PFSK-1 (cell line): ENCODE measurements around the gene CFAP61.

Experiments
- FOXP2 ChIP-seq: optimal IDR thresholded peaks from 2 replicates; pipeline ENCODE3; 2011; ENCODE audit warnings: borderline replicate concordance, control low read depth, inconsistent platforms; ENCODE audit not compliant: insufficient read depth; ENCODE audit errors: extremely low read length, extremely low read depth
- POLR2AphosphoS5 ChIP-seq: IDR thresholded peaks from 2 replicates; pipeline ENCODE4 v1.6.1; 2012; ENCODE audit warnings: low read depth, mild to moderate bottlenecking, control low read depth, low read length, moderate library complexity
- SIN3A ChIP-seq: IDR thresholded peaks from 2 replicates; pipeline ENCODE4 v1.6.1; 2012; ENCODE audit warnings: mild to moderate bottlenecking, low read length, moderate library complexity, borderline replicate concordance; ENCODE audit not compliant: insufficient read depth
- TAF1 ChIP-seq: IDR thresholded peaks from 2 replicates; pipeline ENCODE4 v1.6.1; 2012; ENCODE audit warnings: low read length, control low read depth, borderline replicate concordance; ENCODE audit not compliant: insufficient read depth
- TF ChIP-seq, protein P1 (sequence below), 2 experiments: IDR thresholded peaks; 2 replicates each; pipeline versions ENCODE4 v1.6.1 to v1.8.0; 2011 to 2012; ENCODE audit warnings: low read depth in 2 of 2, low read length in 2 of 2, control low read depth in 1 of 2, inconsistent platforms in 1 of 2, mild to moderate bottlenecking in 1 of 2, moderate library complexity in 1 of 2; ENCODE audit not compliant: insufficient read depth in 1 of 2

The CFAP61 gene

DNA sequence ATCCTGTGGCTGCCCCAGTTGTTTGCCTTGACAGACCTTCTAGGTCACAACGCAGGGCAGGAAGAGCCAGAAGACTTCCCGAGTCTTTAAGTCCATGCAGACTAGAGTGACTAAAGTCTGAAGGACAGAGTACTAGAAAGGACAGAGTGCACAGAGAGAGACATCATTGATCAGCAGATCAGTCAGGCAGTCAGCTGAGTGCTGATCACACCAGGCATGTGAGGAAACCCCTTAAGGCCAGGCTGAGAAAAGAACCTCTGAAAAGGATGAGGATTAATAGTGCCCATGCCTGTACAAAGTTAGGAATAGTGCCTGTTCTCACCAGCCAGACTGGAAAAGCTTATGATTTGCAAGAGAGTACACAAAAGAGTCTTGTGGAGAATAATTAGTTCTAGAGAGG, 91.3 kb downstream of the CFAP61 start:
- TF ChIP-seq SIN3A: no peak
- TF ChIP-seq FOXP2: no peak
- TF ChIP-seq, protein P1, sequence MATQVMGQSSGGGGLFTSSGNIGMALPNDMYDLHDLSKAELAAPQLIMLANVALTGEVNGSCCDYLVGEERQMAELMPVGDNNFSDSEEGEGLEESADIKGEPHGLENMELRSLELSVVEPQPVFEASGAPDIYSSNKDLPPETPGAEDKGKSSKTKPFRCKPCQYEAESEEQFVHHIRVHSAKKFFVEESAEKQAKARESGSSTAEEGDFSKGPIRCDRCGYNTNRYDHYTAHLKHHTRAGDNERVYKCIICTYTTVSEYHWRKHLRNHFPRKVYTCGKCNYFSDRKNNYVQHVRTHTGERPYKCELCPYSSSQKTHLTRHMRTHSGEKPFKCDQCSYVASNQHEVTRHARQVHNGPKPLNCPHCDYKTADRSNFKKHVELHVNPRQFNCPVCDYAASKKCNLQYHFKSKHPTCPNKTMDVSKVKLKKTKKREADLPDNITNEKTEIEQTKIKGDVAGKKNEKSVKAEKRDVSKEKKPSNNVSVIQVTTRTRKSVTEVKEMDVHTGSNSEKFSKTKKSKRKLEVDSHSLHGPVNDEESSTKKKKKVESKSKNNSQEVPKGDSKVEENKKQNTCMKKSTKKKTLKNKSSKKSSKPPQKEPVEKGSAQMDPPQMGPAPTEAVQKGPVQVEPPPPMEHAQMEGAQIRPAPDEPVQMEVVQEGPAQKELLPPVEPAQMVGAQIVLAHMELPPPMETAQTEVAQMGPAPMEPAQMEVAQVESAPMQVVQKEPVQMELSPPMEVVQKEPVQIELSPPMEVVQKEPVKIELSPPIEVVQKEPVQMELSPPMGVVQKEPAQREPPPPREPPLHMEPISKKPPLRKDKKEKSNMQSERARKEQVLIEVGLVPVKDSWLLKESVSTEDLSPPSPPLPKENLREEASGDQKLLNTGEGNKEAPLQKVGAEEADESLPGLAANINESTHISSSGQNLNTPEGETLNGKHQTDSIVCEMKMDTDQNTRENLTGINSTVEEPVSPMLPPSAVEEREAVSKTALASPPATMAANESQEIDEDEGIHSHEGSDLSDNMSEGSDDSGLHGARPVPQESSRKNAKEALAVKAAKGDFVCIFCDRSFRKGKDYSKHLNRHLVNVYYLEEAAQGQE (IDR thresholded peaks at IDR 0.05; ENCODE audit: insufficient read depth in 1 of 2, low read depth in 2 of 2, low read length in 2 of 2): no peak
- TF ChIP-seq POLR2AphosphoS5: no peak
- TF ChIP-seq TAF1: no peak

- no peak for TF ChIP-seq TAF1
- TF ChIP-seq, protein P1 (IDR thresholded peaks at IDR 0.05; ENCODE audit: insufficient read depth in 1 of 2, low read depth in 2 of 2, low read length in 2 of 2): no peak
These were observed 96.4 kb downstream of the CFAP61 start for GRCh38 chr20:20148779-20149178.

- TF ChIP-seq FOXP2: no peak
- no peak for TF ChIP-seq SIN3A
- TF ChIP-seq, protein P1 (IDR thresholded peaks at IDR 0.05; ENCODE audit: insufficient read depth in 1 of 2, low read depth in 2 of 2, low read length in 2 of 2): no peak
- TF ChIP-seq TAF1: no peak
- no peak for TF ChIP-seq POLR2AphosphoS5
These were observed 97.9 kb downstream of the CFAP61 start for GRCh38 chr20:20150241-20150640.

- TF ChIP-seq FOXP2: no peak
- TF ChIP-seq SIN3A: no peak
- TF ChIP-seq TAF1: no peak
- TF ChIP-seq POLR2AphosphoS5: no peak
- TF ChIP-seq, protein P1 (IDR thresholded peaks at IDR 0.05; ENCODE audit: insufficient read depth in 1 of 2, low read depth in 2 of 2, low read length in 2 of 2): no peak
These were observed 108.2 kb downstream of the CFAP61 start for GRCh38 chr20:20160520-20160919.

GRCh38 chr20:20161611-20162010, 109.3 kb downstream of the CFAP61 start:
- TF ChIP-seq SIN3A (no peak), FOXP2 (no peak), TAF1 (no peak), POLR2AphosphoS5 (no peak)
- TF ChIP-seq, protein P1 (IDR thresholded peaks at IDR 0.05; ENCODE audit: insufficient read depth in 1 of 2, low read depth in 2 of 2, low read length in 2 of 2): no peak
